VCaP (cell line): Measurements from ENCODE around the gene PLCL1.

Experiments used
- H3K27ac ChIP-seq: fragments of 450-650 bp; 2 replicates; pipeline ENCODE4 v1.5.1; 2017
- TF ChIP-seq, protein P1 (sequence below): fragments of 450-650 bp; conservative IDR thresholded peaks from 2 replicates; pipeline ENCODE4 v1.5.1; 2017; ENCODE audit warnings: mild to moderate bottlenecking, moderate library complexity

The PLCL1 gene

DNA sequence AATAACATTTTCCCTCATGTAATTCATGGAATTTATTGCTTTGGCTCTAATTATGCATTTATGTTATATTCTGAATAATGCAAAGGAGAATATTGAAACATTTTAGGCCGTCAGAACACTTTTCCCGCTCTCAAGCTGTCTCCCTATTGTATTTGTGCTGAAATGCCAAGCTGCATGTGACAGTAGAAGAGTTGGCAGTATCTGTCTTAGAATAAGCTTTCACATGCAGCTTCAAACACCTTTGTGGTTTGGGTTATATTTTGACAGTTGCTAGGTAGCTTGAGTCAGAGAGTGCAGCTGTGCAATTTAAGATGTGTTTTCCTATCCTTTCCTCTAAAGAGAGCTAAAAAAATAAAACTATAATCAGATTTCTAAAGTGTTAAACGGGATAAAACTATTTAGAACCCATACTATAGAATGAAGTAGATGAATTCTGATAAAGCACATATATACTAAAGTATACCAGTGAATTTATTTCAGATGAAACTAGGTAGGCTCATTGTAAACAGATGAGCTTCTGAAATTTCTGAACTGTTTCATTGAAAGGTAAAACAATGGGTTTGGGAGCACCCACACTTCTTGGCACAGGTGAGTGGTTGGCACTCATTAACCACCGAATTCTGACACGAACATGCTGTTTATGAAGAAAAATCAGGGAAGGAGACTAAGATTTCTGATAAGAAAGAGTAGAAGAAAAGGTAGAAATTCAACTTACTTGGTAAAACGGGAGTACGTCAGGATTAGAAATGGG is 43.4 kb downstream of the PLCL1 start:
- TF ChIP-seq, protein P1, sequence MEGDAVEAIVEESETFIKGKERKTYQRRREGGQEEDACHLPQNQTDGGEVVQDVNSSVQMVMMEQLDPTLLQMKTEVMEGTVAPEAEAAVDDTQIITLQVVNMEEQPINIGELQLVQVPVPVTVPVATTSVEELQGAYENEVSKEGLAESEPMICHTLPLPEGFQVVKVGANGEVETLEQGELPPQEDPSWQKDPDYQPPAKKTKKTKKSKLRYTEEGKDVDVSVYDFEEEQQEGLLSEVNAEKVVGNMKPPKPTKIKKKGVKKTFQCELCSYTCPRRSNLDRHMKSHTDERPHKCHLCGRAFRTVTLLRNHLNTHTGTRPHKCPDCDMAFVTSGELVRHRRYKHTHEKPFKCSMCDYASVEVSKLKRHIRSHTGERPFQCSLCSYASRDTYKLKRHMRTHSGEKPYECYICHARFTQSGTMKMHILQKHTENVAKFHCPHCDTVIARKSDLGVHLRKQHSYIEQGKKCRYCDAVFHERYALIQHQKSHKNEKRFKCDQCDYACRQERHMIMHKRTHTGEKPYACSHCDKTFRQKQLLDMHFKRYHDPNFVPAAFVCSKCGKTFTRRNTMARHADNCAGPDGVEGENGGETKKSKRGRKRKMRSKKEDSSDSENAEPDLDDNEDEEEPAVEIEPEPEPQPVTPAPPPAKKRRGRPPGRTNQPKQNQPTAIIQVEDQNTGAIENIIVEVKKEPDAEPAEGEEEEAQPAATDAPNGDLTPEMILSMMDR: no peak
- H3K27ac ChIP-seq: no peak overlapping the region

DNA sequence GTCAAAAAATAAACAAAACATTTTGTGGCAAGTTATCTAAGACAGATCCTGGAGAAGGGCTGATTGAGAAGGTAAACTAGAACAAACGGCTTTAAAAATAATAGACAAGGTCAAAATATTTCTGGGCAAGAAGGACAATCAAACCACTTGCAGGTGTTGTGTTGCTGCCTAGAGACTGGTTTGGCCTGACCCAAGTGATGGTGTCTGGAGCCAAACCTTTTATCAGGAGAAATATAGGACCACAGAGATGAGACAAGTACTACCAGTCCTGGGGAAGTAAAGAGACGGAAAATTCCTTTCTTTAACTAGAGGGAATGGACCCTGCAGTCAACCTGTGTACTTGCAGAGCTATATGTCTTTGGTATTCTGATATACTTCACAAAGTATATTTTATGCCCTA is 44.2 kb downstream of the PLCL1 start:
- H3K27ac ChIP-seq: no peak overlapping the region
- TF ChIP-seq, protein P1: no peak

DNA sequence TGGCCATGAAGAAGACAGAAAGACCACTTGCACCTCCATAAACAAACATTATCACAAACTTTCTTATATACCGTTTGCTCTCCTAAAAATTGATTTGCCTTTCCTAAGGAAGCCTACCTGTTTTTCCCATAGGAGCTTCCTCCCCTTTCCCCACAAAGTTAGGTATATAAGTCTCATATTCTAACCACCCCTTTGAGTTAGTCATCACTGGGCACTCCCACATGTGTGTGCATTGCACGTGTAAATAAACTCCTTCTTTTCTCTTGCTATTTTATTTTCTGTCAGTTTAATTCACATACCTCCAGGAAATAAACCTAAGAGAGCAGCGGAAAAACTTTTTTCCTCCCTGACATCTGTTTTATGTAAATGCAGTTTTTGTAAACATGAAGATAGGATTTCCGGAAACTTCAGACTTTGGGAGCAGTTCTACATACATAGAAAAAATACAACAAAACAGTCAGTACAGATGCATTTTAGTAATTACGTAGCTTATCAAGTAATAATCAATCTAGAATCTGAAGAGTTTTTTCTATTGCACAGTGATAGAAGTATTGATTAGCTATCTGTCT is 46.6 kb downstream of the PLCL1 start:
- H3K27ac ChIP-seq: no peak overlapping the region

DNA sequence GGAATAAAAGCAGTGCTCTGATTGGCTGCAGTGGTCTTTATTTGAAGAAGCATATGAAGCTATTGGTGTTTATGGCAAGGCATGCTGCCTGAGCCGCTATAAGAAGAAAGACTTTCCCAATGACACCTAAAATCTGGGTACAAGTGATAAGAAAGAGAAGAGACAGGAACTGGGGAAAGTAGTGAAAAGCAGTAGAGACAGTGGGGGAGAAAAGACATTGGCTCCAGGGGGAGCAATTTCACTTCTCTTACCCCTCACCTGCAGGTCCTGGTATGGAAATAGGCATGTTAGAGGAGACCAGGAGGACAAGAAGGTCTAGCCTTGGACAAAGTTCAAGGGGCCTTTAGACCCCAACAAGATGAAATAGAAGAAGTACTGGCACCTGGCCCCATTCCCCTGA is 47.1 kb downstream of the PLCL1 start:
- TF ChIP-seq, protein P1: no peak
- no peak overlapping the region for H3K27ac ChIP-seq

More for the DNA sequence above, 46.6 kb downstream of the PLCL1 start:
- TF ChIP-seq, protein P1: no peak

DNA sequence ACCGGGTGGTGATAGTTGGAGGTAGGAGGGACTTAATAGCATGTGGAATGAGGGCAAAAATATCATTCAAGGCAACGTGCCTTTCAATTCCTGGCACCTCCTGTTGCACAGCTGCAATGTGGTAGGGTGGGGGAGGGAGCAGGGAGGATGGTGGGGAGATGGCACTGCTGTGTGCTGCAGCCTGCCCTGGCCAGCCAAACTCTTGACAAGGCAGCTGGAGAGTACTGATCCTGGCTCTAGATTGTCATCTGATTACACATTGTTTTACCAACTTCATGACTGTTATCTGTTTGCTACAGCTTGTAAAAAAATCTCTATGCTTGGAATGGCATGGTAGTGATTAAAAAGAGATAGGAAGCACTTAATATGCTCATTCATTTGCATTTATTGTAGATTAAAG is 47.7 kb downstream of the PLCL1 start:
- H3K27ac ChIP-seq: no peak overlapping the region
- TF ChIP-seq, protein P1: no peak

DNA sequence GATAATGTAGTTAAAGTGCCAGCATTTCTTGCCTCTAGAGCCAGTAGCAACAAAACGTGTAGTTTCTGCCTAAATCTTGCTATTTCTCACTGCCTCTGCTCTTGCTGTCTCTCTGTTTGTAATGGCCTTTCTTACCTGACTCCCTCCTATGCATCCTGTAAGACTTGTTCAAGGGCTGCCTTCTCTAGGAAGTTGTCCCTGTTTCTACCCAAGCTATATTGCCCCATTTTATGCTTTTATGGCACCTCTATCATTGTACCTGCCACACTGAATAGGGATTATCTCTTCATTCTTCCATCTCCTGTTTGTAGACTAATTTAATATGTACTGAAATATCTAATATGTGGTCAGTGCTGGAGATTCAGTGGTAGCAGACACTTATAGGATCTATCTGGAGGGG is 49.2 kb downstream of the PLCL1 start:
- TF ChIP-seq, protein P1: no peak
- no peak overlapping the region for H3K27ac ChIP-seq

DNA sequence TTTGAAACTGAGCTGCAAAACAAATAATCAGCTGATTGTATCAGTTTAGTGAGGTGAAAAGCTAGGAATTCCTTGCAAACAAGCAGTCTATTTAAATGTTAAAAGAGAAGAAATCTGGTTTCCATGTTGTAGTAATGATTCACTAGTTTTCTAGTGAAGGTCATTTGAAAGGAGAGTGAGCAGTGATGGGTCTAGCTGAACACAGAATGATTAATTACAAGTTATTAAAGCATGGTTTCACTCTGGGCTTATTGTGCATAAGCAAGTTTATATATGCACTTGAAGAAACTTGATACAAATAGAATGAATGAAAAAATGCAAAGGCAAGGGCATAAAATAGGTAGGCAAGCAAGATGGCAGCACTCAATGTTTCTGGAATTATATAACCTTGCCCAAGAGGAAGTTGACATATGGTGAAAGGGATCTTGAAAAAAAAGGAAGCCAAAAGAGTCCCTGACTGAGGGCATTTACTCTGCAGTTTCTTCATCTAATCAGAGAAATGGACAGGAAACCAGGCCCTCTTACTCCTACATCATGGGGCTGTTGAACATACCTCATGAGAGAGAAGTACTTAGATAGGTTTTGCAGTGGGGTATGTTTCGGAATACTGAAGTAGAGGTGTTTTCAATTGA is 53.2 kb downstream of the PLCL1 start:
- TF ChIP-seq, protein P1: no peak
- no peak overlapping the region for H3K27ac ChIP-seq
